Pancreas (tissue), 10 donors: ENCODE results near the gene NKTR. TPM values are rescaled to one million over a fixed set of nuclear protein-coding genes. Genes with fewer than 3 reads are reported as not detected.
A peak's percentile ranks its signal among the peaks of the same experiment; 100 is the strongest.

ENCODE experiments used
- ATAC-seq, 4 donors: fragments of 200-7000 bp; cut with Tn5 transposase; one replicate each; pipeline versions ENCODE4 v1.8.0 to v1.9.1; 2020; ENCODE audit warnings: mild to moderate bottlenecking in 4 of 4, moderate library complexity in 4 of 4
- DNase-seq, 6 donors: peaks; one replicate each; pipeline ENCODE4 v3.0.0-alpha.2; 2020
- FAIRE-seq: peaks from 2 replicates; lab custom pipeline; 2012; peaks lifted over from hg19 to GRCh38; lab: Jason Lieb, UNC
- H3K27ac ChIP-seq, 4 donors: fragments of 200-600 bp; sonication (generic); 1 replicate in 3 of 4; 2 replicates in 1 of 4; pipeline versions ENCODE4 v1.5.0 to v1.8.0; 2020
- H3K27me3 ChIP-seq, 4 donors: fragments of 200-600 bp; one replicate each; pipeline ENCODE4 v1.8.0; 2021
- H3K36me3 ChIP-seq, 3 donors: fragments of 200-600 bp; sonication (generic) in 1 of 3; one replicate each; pipeline versions ENCODE4 v1.5.0 to v1.8.0; 2020 to 2021
- H3K4me1 ChIP-seq, 3 donors: fragments of 200-600 bp; one replicate each; pipeline ENCODE4 v1.8.0; 2021
- H3K4me3 ChIP-seq, 4 donors: fragments of 200-600 bp; sonication (generic) in 2 of 4; one replicate each; pipeline versions ENCODE4 v1.5.0 to v1.8.0; 2020 to 2021
- H3K9me3 ChIP-seq, 4 donors: fragments of 200-600 bp; one replicate each; pipeline ENCODE4 v1.8.0; 2021
- CTCF ChIP-seq, 4 donors: fragments of 200-600 bp; sonication (generic) in 3 of 4; IDR thresholded peaks; one replicate each; pipeline versions ENCODE4 v1.5.0 to v1.8.0; 2021; ENCODE audit warnings: antibody characterized with exemption in 4 of 4
- WGBS, 2 donors: extraction: QIAGEN DNeasy Blood & Tissue Kit; methylation state at CpG; one replicate each; pipeline ENCODE4 v1.1.7; 2013; 5-methylcytosine and 5-hydroxymethylcytosine counted together
- intact Hi-C, 3 donors: fragments of 100-400 bp; cut with DNase I; formaldehyde crosslinking; loops; one replicate each; pipeline versions ENCODE4 v1.11.1 to v1.14.2; 2022
- polyA plus RNA-seq, 2 donors: library from polyadenylated mRNA; stranded (reverse); fragments of 200-250 nt; gene quantifications; one replicate each; pipeline ENCODE4 v1.2.3, GENCODE V29; 2013
- total RNA-seq, 6 donors: library from RNA; stranded (reverse); fragmentation: NEBNext Ultra II Directional in 4 of 6; extraction: Animal tissue kit (Norgen Biotek cat#: 25700) in 4 of 6; gene quantifications; one replicate each; pipeline versions ENCODE4 v1.2.1 to v1.2.4, GENCODE V29; 2021 to 2023
- donor health status: healthy with polysubstance abuse.
- donor health status: DM: no; HTN: no; CAD: no; lungs with moderate emphysema.
- donor health status: DM: no; HTN: no; CAD: no.
- donor health status: control.
- donor health status: control.
- donor health status: Bipolar disorder and iron deficiency.
- donor health status: DM: yes; HTN: yes; CAD: no.
- donor health status: DM: no; HTN: no; CAD: no.
- donor health status: DM: no; HTN: no; CAD: no.
- donor health status: DM: yes; HTN: yes; CAD: no.

The NKTR gene
- total and polyA plus RNA-seq, 8 donors: 15.5 to 46.8 (median 33.0) TPM

GRCh38 chr3:42656680-42657610 is 56.5 kb downstream of the NKTR start:
- 82 to 85% methylated on average over 8 to 9 of the region's 9 CpGs for WGBS, 2 donors
- no peak for TF ChIP-seq CTCF (IDR thresholded peaks at IDR 0.05)
- DNase-seq (no peak), ATAC-seq (no peak), FAIRE-seq (no peak)
- Histone ChIP-seq H3K9me3 (no peaks in the 10 kb centered on the region), H3K36me3 (peaks cover 0 to 5% (median 0%) of the 10 kb centered on the region in 3 donors), H3K4me1 (peaks cover 0 to 18% (median 6%) of the 10 kb centered on the region in 3 donors), H3K27me3 (no peaks in the 10 kb centered on the region), H3K4me3 (no peak overlapping the region), H3K27ac (no peak overlapping the region)
- intact Hi-C loops: no loop called here

- FAIRE-seq (no peak), DNase-seq (no peak), ATAC-seq (no peak)
- 78 to 87% methylated on average over 4 of the region's 4 CpGs for WGBS, 2 donors
- Histone ChIP-seq H3K4me1 (peaks cover 0 to 14% (median 2%) of the 10 kb centered on the region in 3 donors), H3K27me3 (no peaks in the 10 kb centered on the region), H3K36me3 (peaks cover 0 to 5% (median 0%) of the 10 kb centered on the region in 3 donors), H3K4me3 (no peak overlapping the region), H3K27ac (no peak overlapping the region), H3K9me3 (no peaks in the 10 kb centered on the region)
- intact Hi-C loops: no loop called here
- no peak for TF ChIP-seq CTCF (IDR thresholded peaks at IDR 0.05)
Measured at GRCh38 chr3:42657675-42658074, 57.2 kb downstream of the NKTR start.

- H3K27me3 ChIP-seq: no peaks in the 10 kb centered on the region
- intact Hi-C loops: no loop called here
- ATAC-seq (no peak), FAIRE-seq (no peak), DNase-seq (peak in 2 of 6 donors; percentile 42 to 54)
- H3K4me1 ChIP-seq: peaks cover 0 to 8% (median 0%) of the 10 kb centered on the region in 3 donors
- no peak overlapping the region for H3K4me3 ChIP-seq
- no peak for TF ChIP-seq CTCF (IDR thresholded peaks at IDR 0.05)
- 89 to 90% methylated on average over 32 to 34 of the region's 34 CpGs for WGBS, 2 donors
- no peaks in the 10 kb centered on the region for H3K9me3 ChIP-seq
- no peak overlapping the region for H3K27ac ChIP-seq
- H3K36me3 ChIP-seq: peaks cover 0 to 5% (median 0%) of the 10 kb centered on the region in 3 donors
Measured at GRCh38 chr3:42658091-42658770, 57.7 kb downstream of the NKTR start.

- FAIRE-seq (no peak), DNase-seq (peak in 1 of 6 donors; percentile 71), ATAC-seq (no peak)
- H3K9me3 ChIP-seq: no peaks in the 10 kb centered on the region
- H3K4me1 ChIP-seq: peaks cover 0 to 3% (median 0%) of the 10 kb centered on the region in 3 donors
- no peak overlapping the region for H3K27ac ChIP-seq
- peaks cover 0 to 5% (median 0%) of the 10 kb centered on the region in 3 donors for H3K36me3 ChIP-seq
- intact Hi-C loops: no loop called here
- no peak for TF ChIP-seq CTCF (IDR thresholded peaks at IDR 0.05)
- H3K4me3 ChIP-seq: no peak overlapping the region
- no peaks in the 10 kb centered on the region for H3K27me3 ChIP-seq
- WGBS, 2 donors: 85 to 90% methylated on average over 22 of the region's 22 CpGs
Measured at GRCh38 chr3:42658771-42659390, 58.4 kb downstream of the NKTR start.
